BJ (cell line): ENCODE data around the gene ZNF319. TPM values are rescaled to one million over a fixed set of nuclear protein-coding genes. Genes with fewer than 3 reads are reported as not detected.

Experiments
- CTCF ChIA-PET: fragments of 350-600 bp; formaldehyde crosslinking; extraction: SDS; loops from one replicate; lab custom pipeline; 2021; ENCODE audit warnings: antibody characterized with exemption, inconsistent platforms; lab: Yijun Ruan, JAX
- POLR2A ChIA-PET: fragments of 300-600 bp; sonication (Branson Sonifier 250); formaldehyde crosslinking; extraction: SDS; loops from one replicate; lab custom pipeline; 2021; ENCODE audit warnings: antibody characterized with exemption; lab: Charles Lee
- DNase-seq: peaks from one replicate; pipeline ENCODE4 v3.0.0-alpha.2; 2011; ENCODE audit warnings: low read depth
- H3K27me3 ChIP-seq: 2 replicates; pipeline ENCODE4 v1.6.0; 2011; ENCODE audit warnings: low read length; ENCODE audit not compliant: control insufficient read depth, insufficient read depth
- H3K36me3 ChIP-seq: 2 replicates; pipeline ENCODE4 v1.5.1; 2011; ENCODE audit warnings: low read length; ENCODE audit not compliant: control insufficient read depth, insufficient read depth
- H3K4me3 ChIP-seq: 2 replicates; pipeline ENCODE4 v1.5.1; 2011; ENCODE audit warnings: low read depth, mild to moderate bottlenecking, control low read depth, low read length
- CTCF ChIP-seq: IDR thresholded peaks from 2 replicates; pipeline ENCODE4 v1.5.1; 2011; ENCODE audit warnings: low read depth, mild to moderate bottlenecking, control low read depth, inconsistent platforms, low read length, moderate library complexity; ENCODE audit not compliant: insufficient read depth
- polyA plus RNA-seq: library from polyadenylated mRNA; depleted of rRNA; stranded (reverse); fragments of >200 nt; gene quantifications from 2 replicates; pipeline ENCODE4 v1.2.3, GENCODE V29; 2011

The ZNF319 gene
- polyA plus RNA-seq, 1 experiment: 5.8 TPM

- no peaks in the 10 kb centered on the region for H3K36me3 ChIP-seq
- DNase-seq: no peak
- TF ChIP-seq CTCF: no peak
Measured at GRCh38 chr16:58042886-58043515, 42.5 kb upstream of the ZNF319 start.

GRCh38 chr16:58042001-58042885 is 41.8 kb upstream of the ZNF319 start:
- H3K36me3 ChIP-seq: no peaks in the 10 kb centered on the region
- ChIA-PET CTCF (no interaction called here), POLR2A (no interaction called here)
- H3K4me3 ChIP-seq: no peak overlapping the region
- no peaks in the 10 kb centered on the region for H3K27me3 ChIP-seq
- TF ChIP-seq CTCF: no peak
- no peak for DNase-seq

More at GRCh38 chr16:58042886-58043515, 42.5 kb upstream of the ZNF319 start:
- ChIA-PET CTCF (no interaction called here), POLR2A (no interaction called here)
- Histone ChIP-seq H3K4me3 (no peak overlapping the region), H3K27me3 (no peaks in the 10 kb centered on the region)

- Histone ChIP-seq H3K4me3 (no peak overlapping the region), H3K36me3 (no peaks in the 10 kb centered on the region), H3K27me3 (no peaks in the 10 kb centered on the region)
- POLR2A ChIA-PET: no interaction called here
- TF ChIP-seq CTCF: no peak
- no peak for DNase-seq
- CTCF ChIA-PET: no interaction called here
Measured at GRCh38 chr16:58041628-58041955, 41.1 kb upstream of the ZNF319 start.

- Histone ChIP-seq H3K27me3 (no peaks in the 10 kb centered on the region), H3K36me3 (no peaks in the 10 kb centered on the region), H3K4me3 (no peak overlapping the region)
- CTCF ChIA-PET: interaction anchor here (1.3 kb wide), 1 partner anchor 81 kb away, joined by 3 read pairs; no protein-coding TSS in a partner anchor
- no peak for TF ChIP-seq CTCF
- no peak for DNase-seq
- POLR2A ChIA-PET: no interaction called here
Measured at GRCh38 chr16:58040945-58041627, 40.6 kb upstream of the ZNF319 start.

DNA sequence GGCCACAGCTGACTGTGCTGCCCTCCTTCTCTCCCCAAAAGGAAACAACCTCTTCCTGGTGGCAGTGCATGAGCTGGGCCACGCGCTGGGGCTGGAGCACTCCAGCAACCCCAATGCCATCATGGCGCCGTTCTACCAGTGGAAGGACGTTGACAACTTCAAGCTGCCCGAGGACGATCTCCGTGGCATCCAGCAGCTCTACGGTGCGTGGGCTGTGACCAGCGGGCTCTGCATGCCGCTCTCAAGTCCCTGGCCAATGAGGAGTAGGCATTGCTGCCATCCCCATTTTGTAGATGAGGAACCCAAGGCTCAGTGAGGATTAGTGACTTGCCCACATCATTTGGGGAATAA is 40.0 kb upstream of the ZNF319 start:
- no peaks in the 10 kb centered on the region for H3K36me3 ChIP-seq
- no peak for TF ChIP-seq CTCF
- ChIA-PET CTCF (interaction anchor here (1.3 kb wide), 1 partner anchor 81 kb away, joined by 3 read pairs; no protein-coding TSS in a partner anchor), POLR2A (no interaction called here)
- no peaks in the 10 kb centered on the region for H3K27me3 ChIP-seq
- no peak for DNase-seq
- no peak overlapping the region for H3K4me3 ChIP-seq
